H1 (cell line): ENCODE data around the gene ZNF595. TPM values are rescaled to one million over a fixed set of nuclear protein-coding genes. Genes with fewer than 3 reads are reported as not detected.
"Not testable (repeated sequence)": the region's sequence is repeated elsewhere in the genome, so short reads cannot be mapped to it uniquely, and the experiment has no call there.

Experiments
- CTCF ChIA-PET: fragments of 300-600 bp; sonication (Branson Sonifier 250); formaldehyde crosslinking; loops from one replicate; lab custom pipeline; 2021; ENCODE audit not compliant: partially characterized antibody; lab: Charles Lee
- POLR2A ChIA-PET: fragments of 300-600 bp; sonication (Branson Sonifier 250); formaldehyde crosslinking; loops from one replicate; lab custom pipeline; 2021; ENCODE audit warnings: inconsistent platforms; ENCODE audit not compliant: partially characterized antibody; lab: Charles Lee
- DNase-seq, 2 experiments: peaks; one replicate each; pipeline versions ENCODE4 v3.0.0 to v3.0.0-alpha.2; 2010 to 2022; ENCODE audit warnings: low spot score in 2 of 2, low read depth in 1 of 2, mixed read lengths in 1 of 2
- FAIRE-seq: peaks from 2 replicates; lab custom pipeline; 2011; peaks lifted over from hg19 to GRCh38; lab: Jason Lieb, UNC
- H2AFZ ChIP-seq: 2 replicates; pipeline ENCODE4 v1.8.1; 2012; ENCODE audit warnings: low read length, inconsistent platforms
- H2AK5ac ChIP-seq: 2 replicates; pipeline ENCODE4 v1.6.1; 2013; ENCODE audit warnings: low read depth, low read length
- H2BK120ac ChIP-seq: replicated peaks from 2 replicates; pipeline ENCODE3; 2013; ENCODE audit warnings: low read depth, low read length, inconsistent platforms
- H2BK12ac ChIP-seq: 2 replicates; pipeline ENCODE4 v1.6.1; 2013; ENCODE audit warnings: low read depth, low read length
- H2BK15ac ChIP-seq: 2 replicates; pipeline ENCODE4 v1.6.1; 2013; ENCODE audit warnings: low read length
- H2BK20ac ChIP-seq: 2 replicates; pipeline ENCODE4 v1.6.1; 2013; ENCODE audit warnings: low read length
- H2BK5ac ChIP-seq: 2 replicates; pipeline ENCODE4 v1.6.1; 2013; ENCODE audit warnings: low read depth, low read length
- H3K14ac ChIP-seq: 2 replicates; pipeline ENCODE4 v1.6.1; 2013; ENCODE audit warnings: inconsistent platforms; ENCODE audit not compliant: insufficient read length
- H3K18ac ChIP-seq: 2 replicates; pipeline ENCODE4 v1.6.1; 2013; ENCODE audit warnings: low read length; ENCODE audit errors: extremely low read depth
- H3K23ac ChIP-seq: 2 replicates; pipeline ENCODE4 v1.6.1; 2013; ENCODE audit warnings: inconsistent platforms; ENCODE audit not compliant: insufficient read length
- H3K23me2 ChIP-seq: 2 replicates; pipeline ENCODE4 v1.6.1; 2013; ENCODE audit warnings: low read depth, low read length
- H3K27ac ChIP-seq: 2 replicates; pipeline ENCODE4 v1.6.1; 2011; ENCODE audit warnings: low read depth, low read length, inconsistent platforms
- H3K27me3 ChIP-seq, 4 experiments: replicated peaks in 1 of 4; 1 replicate in 1 of 4; 2 replicates in 3 of 4; pipeline versions ENCODE4 v1.6.1 to v1.8.1; 2011 to 2013; ENCODE audit warnings: low read length in 3 of 4, mild to moderate bottlenecking in 3 of 4, inconsistent platforms in 2 of 4, mixed read lengths in 2 of 4, moderate library complexity in 1 of 4; ENCODE audit not compliant: control insufficient read depth in 3 of 4, insufficient read depth in 3 of 4; ENCODE audit errors: extremely low read depth in 1 of 4
- H3K36me3 ChIP-seq, 4 experiments: 2 replicates each; pipeline versions ENCODE4 v1.6.1 to v1.8.1; 2011 to 2013; ENCODE audit warnings: mild to moderate bottlenecking in 4 of 4, low read length in 3 of 4, moderate library complexity in 2 of 4, control low read depth in 1 of 4, inconsistent platforms in 1 of 4; ENCODE audit not compliant: insufficient read depth in 4 of 4, control insufficient read depth in 2 of 4
- H3K4ac ChIP-seq: replicated peaks from 2 replicates; pipeline ENCODE3; 2013; ENCODE audit warnings: low read length, low read depth, mixed read lengths, inconsistent platforms; ENCODE audit not compliant: insufficient read length
- H3K4me1 ChIP-seq, 4 experiments: replicated peaks in 1 of 4; 1 replicate in 1 of 4; 2 replicates in 3 of 4; pipeline versions ENCODE4 v1.6.1 to v1.8.1; 2011 to 2013; ENCODE audit warnings: low read length in 3 of 4, inconsistent platforms in 2 of 4, mixed read lengths in 1 of 4; ENCODE audit not compliant: insufficient read depth in 4 of 4, control insufficient read depth in 3 of 4
- H3K4me2 ChIP-seq, 2 experiments: 2 replicates each; pipeline versions ENCODE4 v1.6.1 to v1.8.1; 2011 to 2013; ENCODE audit warnings: low read depth in 2 of 2, low read length in 2 of 2, control low read depth in 1 of 2, inconsistent platforms in 1 of 2, mild to moderate bottlenecking in 1 of 2; ENCODE audit not compliant: insufficient read depth in 1 of 2
- H3K4me3 ChIP-seq, 4 experiments: fragments of 200-600, 300-600 bp in 1 of 4; sonication (generic), shearing (Covaris generic), sonication (Bioruptor Twin) in 1 of 4; 2 replicates each; pipeline versions ENCODE4 v1.5.1 to v1.8.1; 2011 to 2016; ENCODE audit warnings: low read length in 4 of 4, low read depth in 3 of 4, control low read depth in 2 of 4, inconsistent platforms in 2 of 4, mild to moderate bottlenecking in 2 of 4, mixed read lengths in 1 of 4, moderate library complexity in 1 of 4; ENCODE audit not compliant: insufficient read depth in 2 of 4; ENCODE audit errors: extremely low read depth in 1 of 4
- H3K56ac ChIP-seq: replicated peaks from 2 replicates; pipeline ENCODE3; 2013; ENCODE audit warnings: low read depth, mild to moderate bottlenecking, mixed read lengths, low read length, inconsistent platforms; ENCODE audit not compliant: insufficient read length
- H3K79me1 ChIP-seq: 2 replicates; pipeline ENCODE4 v1.6.1; 2013; ENCODE audit warnings: low read depth, low read length, control low read depth
- H3K79me2 ChIP-seq, 2 experiments: 2 replicates each; pipeline versions ENCODE4 v1.6.1 to v1.8.1; 2012 to 2013; ENCODE audit warnings: low read length in 2 of 2, mild to moderate bottlenecking in 2 of 2, inconsistent platforms in 1 of 2; ENCODE audit not compliant: insufficient read depth in 2 of 2, control insufficient read depth in 1 of 2
- H3K9ac ChIP-seq, 4 experiments: replicated peaks in 1 of 4; 1 replicate in 1 of 4; 2 replicates in 3 of 4; pipeline versions ENCODE4 v1.6.1 to v1.8.1; 2011 to 2013; ENCODE audit warnings: low read depth in 3 of 4, low read length in 3 of 4, control low read depth in 2 of 4, mild to moderate bottlenecking in 2 of 4, moderate library complexity in 2 of 4, inconsistent platforms in 1 of 4; ENCODE audit errors: extremely low read depth in 1 of 4
- H3K9me3 ChIP-seq, 2 experiments: 2 replicates each; pipeline versions ENCODE4 v1.6.1 to v1.8.1; 2012 to 2013; ENCODE audit warnings: mild to moderate bottlenecking in 2 of 2, moderate library complexity in 2 of 2, control low read depth in 1 of 2, inconsistent platforms in 1 of 2, low read depth in 1 of 2, low read length in 1 of 2, mixed read lengths in 1 of 2; ENCODE audit not compliant: insufficient read depth in 2 of 2
- H4K20me1 ChIP-seq, 2 experiments: replicated peaks in 1 of 2; 2 replicates each; pipeline versions ENCODE3 to v1.8.1; 2011 to 2013; ENCODE audit warnings: inconsistent platforms in 2 of 2, low read length in 2 of 2, mild to moderate bottlenecking in 1 of 2; ENCODE audit not compliant: insufficient read depth in 2 of 2, control insufficient read depth in 1 of 2
- H4K5ac ChIP-seq: 2 replicates; pipeline ENCODE4 v1.6.1; 2013; ENCODE audit warnings: low read length, low read depth, mixed read lengths, inconsistent platforms; ENCODE audit not compliant: insufficient read length
- H4K8ac ChIP-seq: 2 replicates; pipeline ENCODE4 v1.8.0; 2013; ENCODE audit warnings: mild to moderate bottlenecking, moderate library complexity, low read length, inconsistent platforms; ENCODE audit not compliant: insufficient read depth; ENCODE audit errors: extremely low read depth
- H4K91ac ChIP-seq: replicated peaks from 2 replicates; pipeline ENCODE3; 2013; ENCODE audit warnings: low read length, mixed read lengths, inconsistent platforms; ENCODE audit not compliant: insufficient read length
- WGBS, 2 experiments: shearing (Covaris generic) in 1 of 2; methylation state at CpG; one replicate each; pipeline versions ENCODE4 v1.1.6 to v1.1.7; 2013 to 2015; ENCODE audit warnings: low lambda C conversion rate in 2 of 2, mixed read lengths in 2 of 2, inconsistent platforms in 1 of 2, low coverage in 1 of 2, missing lambda C conversion rate in 1 of 2; ENCODE audit not compliant: insufficient replicate concordance in 2 of 2, insufficient coverage in 1 of 2, insufficient read length in 1 of 2; ENCODE audit errors: extremely low coverage in 1 of 2, missing lambda C conversion rate in 1 of 2; 5-methylcytosine and 5-hydroxymethylcytosine counted together
- polyA plus RNA-seq, 7 experiments: library from polyadenylated mRNA; depleted of rRNA in 3 of 7; stranded (reverse) in 5 of 7; unstranded in 2 of 7; fragments of >200 nt in 5 of 7; fragments of 200-250 nt in 2 of 7; gene quantifications; 1 replicate in 5 of 7; 2 replicates in 1 of 7; 4 replicates in 1 of 7; pipeline versions ENCODE4 v1.2.1 to v1.2.3, GENCODE V29; 2011 to 2013; ENCODE audit warnings: missing spikeins in 2 of 7, mixed read lengths in 2 of 7
- total RNA-seq: library from RNA; stranded (reverse); fragmentation: NEBNext Ultra II Directional; extraction: Animal tissue kit (Norgen Biotek cat#: 25700); gene quantifications from 2 replicates; pipeline ENCODE4 v1.2.1, GENCODE V29; 2021

ZNF595 gene
- total and polyA plus RNA-seq, 2 of the 8 experiments (the other 6 are each of a cell fraction or from before 2014, with no cell fraction given) = 3.3 to 22.5 TPM

DNA sequence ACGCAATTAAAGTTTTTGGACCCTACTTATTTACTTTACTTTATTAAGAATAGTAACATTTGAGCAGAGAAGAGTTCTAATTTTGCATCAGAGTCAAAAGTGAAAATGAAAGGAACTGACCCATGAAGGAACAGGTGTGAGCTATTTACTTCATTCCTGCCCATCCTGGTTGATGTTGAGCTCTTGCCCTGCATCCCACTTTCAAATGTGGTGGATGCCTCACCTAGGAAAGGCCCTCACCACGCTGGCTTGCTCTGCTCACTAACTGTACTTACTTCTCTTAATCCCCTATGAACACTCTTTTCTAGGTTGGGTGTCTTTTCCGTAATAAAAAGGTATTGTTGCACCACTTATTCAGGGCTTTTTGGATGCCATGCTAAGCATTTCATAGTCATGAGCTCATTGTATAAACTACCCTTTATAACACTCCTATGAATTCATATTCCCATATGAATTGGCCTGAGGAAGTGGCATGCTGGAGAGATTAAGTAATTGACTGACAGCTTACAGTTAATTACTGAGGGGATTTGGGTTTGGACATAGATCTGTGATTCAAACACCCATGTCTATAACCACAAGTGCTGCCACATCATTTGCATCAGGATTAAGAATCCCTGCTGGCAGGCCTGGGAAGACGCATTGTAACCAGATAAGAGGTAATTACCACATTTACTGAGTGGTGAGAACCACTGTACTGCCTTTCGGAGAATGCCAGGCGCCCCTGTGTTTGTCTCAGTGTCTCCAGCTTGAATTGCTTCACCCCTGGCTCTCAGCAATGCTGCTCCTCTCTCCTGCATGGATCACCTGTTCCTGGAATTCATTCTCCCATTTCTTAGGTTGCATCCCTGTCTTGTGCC is 16.3 kb upstream of the ZNF595 start:
- WGBS, 2 experiments = 66% methylated on average over 6 of the region's 6 CpGs; no CpG with 5 or more reads in 1 of the 2 experiments
- H2BK20ac ChIP-seq, H3K14ac ChIP-seq, H4K8ac ChIP-seq, H2BK15ac ChIP-seq, FAIRE-seq, H4K91ac ChIP-seq, H4K5ac ChIP-seq, H3K4me1 ChIP-seq, DNase-seq, H3K4ac ChIP-seq, H2BK120ac ChIP-seq, H2AK5ac ChIP-seq, H3K56ac ChIP-seq, H3K79me1 ChIP-seq, H3K4me2 ChIP-seq, H3K79me2 ChIP-seq, H3K36me3 ChIP-seq, H3K27me3 ChIP-seq, H3K23ac ChIP-seq, H3K4me3 ChIP-seq, H2AFZ ChIP-seq, H3K18ac ChIP-seq, H4K20me1 ChIP-seq, H2BK12ac ChIP-seq, H3K9ac ChIP-seq, H3K23me2 ChIP-seq, H2BK5ac ChIP-seq, H3K27ac ChIP-seq, POLR2A ChIA-PET: not testable (repeated sequence)
- H3K9me3 ChIP-seq = peaks cover 3 to 11% of the 10 kb centered on the region in 2 experiments; a peak in 2 of 4 replicates
- CTCF ChIA-PET = interaction anchor here (1.2 to 1.9 kb wide), 2 partner anchors 10 to 20 kb away, joined by 3 to 4 read pairs; no protein-coding TSS in a partner anchor

DNA sequence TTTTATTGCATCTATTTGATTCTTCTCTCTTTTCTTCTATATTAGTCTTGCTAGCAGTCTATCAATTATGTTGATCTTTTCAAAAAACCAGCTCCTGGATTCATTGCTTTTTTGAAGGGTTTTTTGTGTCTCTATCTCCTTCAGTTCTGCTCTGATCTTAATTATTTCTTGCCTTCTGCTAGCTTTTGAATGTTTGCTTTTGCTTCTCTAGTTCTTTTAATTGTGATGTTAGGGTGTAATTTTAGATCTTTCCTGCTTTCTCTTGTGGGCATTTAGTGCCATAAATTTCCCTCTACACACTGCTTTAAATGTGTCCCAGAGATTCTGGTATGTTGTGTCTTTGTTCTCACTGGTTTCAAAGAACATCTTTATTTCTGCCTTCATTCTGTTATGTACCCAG is 14.9 kb upstream of the ZNF595 start:
- H4K91ac ChIP-seq, H4K20me1 ChIP-seq, H3K56ac ChIP-seq, H2BK20ac ChIP-seq, H2BK5ac ChIP-seq, H3K79me1 ChIP-seq, H3K23me2 ChIP-seq, H3K4me1 ChIP-seq, H3K27ac ChIP-seq, H2AK5ac ChIP-seq, H3K36me3 ChIP-seq, H2BK120ac ChIP-seq, H3K4me3 ChIP-seq, H3K4me2 ChIP-seq, H3K14ac ChIP-seq, H3K9ac ChIP-seq, H2AFZ ChIP-seq, H3K79me2 ChIP-seq, H3K23ac ChIP-seq, FAIRE-seq, H3K4ac ChIP-seq, H3K18ac ChIP-seq, H3K27me3 ChIP-seq, H4K8ac ChIP-seq, DNase-seq, H2BK15ac ChIP-seq, H2BK12ac ChIP-seq, H4K5ac ChIP-seq: not testable (repeated sequence)
- H3K9me3 ChIP-seq = peaks cover 3 to 11% of the 10 kb centered on the region in 2 experiments; a peak in 2 of 4 replicates
- ChIA-PET CTCF (interaction anchor here (1.2 kb wide), 1 partner anchor 18 kb away, joined by 3 read pairs; no protein-coding TSS in a partner anchor), POLR2A (interaction anchor here (1.3 kb wide), 1 partner anchor 37 kb away, joined by 4 read pairs; no protein-coding TSS in a partner anchor)
